H4 (cell line): ENCODE measurements around the gene ILKAP. TPM values are rescaled to one million over a fixed set of nuclear protein-coding genes. Genes with fewer than 3 reads are reported as not detected.
A peak's percentile ranks its signal among the peaks of the same experiment; 100 is the strongest.

Experiments
- DNase-seq: peaks from one replicate; pipeline ENCODE4 v3.0.0-alpha.2; 2015; ENCODE audit warnings: low spot score
- total RNA-seq: library from RNA; depleted of rRNA; stranded (reverse); fragments of >200 nt; shearing (Covaris generic); gene quantifications from 2 replicates; pipeline ENCODE4 v1.2.3, GENCODE V29; 2014; rRNA removed

ILKAP gene, protein sequence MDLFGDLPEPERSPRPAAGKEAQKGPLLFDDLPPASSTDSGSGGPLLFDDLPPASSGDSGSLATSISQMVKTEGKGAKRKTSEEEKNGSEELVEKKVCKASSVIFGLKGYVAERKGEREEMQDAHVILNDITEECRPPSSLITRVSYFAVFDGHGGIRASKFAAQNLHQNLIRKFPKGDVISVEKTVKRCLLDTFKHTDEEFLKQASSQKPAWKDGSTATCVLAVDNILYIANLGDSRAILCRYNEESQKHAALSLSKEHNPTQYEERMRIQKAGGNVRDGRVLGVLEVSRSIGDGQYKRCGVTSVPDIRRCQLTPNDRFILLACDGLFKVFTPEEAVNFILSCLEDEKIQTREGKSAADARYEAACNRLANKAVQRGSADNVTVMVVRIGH
- total RNA-seq = 13.4 and 18.8 TPM in 2 replicates

DNA sequence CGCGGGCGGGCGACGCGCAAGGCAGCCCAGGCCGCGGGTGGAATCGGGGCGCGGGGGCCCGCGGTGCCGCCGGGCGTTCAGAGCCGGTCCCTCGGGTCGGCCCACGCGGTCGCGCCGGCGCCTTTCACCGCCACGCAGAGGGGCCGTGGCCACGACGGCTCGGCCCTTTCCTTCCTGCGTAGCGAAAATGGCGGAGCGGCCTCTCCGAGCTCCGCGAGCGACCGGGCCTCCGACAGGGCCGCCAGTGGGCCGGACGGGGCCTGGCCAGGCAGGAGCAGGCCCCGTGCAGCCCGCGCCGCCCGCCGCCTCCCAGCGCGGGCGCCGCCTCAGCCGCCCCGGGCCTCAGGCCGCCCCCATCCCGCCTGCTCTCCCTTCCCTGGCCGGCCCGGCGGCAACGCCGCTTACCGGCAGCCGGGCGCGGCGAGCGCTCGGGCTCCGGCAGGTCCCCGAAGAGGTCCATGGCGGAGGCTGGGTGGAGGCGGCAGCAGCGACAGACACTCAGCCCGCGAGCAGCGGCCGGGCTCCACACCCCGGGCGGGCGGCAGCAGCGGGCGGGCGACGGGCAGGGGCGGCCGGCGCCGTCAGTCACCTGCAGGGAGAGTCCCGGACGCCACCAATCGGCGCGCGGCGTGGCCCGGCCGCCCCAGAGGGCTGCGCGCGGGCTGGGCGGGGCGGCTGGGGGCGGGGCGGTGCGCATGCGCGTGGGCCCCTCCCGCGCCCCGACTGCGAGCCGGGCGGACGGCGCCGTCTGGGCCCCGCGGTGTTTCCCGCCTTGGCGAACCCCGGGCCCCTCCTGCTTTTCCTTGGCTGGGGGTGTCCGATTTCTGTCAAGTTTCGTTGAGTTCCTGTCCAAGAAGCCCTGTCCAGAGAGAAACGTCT is at the start of gene ILKAP:
Gene ILKAP, minus strand, starts transcription at position 602 of the 879 bp plus-strand sequence. Its CDS starts 142 bp downstream, at position 460.
- DNase-seq = peak; percentile 66

DNA sequence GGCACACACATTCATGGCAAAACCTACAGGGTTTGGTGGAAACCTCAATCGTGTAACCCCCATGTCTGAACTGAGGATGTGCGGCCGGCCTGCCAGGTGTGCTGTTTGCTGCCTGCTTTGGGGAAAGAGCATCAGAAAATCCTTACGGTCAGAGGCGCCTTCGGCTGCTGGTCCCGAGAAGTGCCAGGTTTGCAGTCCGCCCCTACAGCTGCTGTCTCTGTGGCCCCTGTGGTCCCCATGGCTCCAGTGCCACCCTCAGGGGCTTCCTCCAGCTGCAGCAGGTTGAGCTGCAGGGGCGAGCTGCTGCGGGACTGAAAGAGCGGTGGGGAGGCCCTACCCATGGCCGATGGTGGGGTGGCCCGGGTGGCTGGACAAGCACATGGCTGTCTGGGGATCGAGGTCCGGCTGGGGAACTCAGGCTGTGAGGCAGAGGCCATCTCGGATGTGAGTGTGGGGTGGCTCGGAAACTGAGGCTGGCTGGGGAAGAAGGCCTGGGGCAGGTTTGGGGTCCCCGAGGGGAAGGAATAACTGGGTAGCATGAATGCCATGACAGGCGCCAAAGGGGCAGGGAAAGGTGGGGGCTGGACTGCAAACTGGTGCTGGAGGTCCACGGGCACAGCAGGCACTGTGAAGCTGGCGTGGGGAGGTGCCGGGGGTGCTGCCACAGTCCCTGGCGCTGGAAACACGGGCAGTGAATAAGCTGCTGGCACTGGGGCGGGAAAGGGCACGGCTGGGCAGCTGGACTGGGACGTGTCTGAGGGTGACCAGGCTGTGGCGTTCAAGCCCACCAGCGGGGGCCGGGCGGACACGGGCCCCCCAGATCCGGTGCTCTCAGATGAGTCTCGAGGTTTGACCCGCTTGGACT is 49.5 kb upstream of the ILKAP start:
- DNase-seq = no peak

DNA sequence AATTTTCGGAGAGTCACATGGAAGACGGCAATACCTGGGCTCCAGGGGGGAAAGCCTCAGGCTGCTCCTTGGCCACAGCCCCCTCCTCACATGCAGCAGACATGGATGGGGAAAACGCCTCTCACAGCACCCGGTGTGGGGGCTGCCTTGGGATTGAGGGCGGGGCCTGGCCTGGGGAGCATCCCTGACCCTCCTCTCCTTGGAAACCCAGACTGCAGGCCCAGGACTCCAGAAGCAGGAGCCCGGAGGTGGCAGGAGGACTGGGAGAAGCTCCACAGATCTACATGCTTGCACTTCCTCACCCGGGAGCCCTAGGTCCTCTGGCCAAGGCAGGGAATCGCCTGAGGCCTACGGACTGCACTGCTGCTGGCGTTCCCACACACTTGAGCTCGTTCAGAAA is 48.5 kb upstream of the ILKAP start:
- DNase-seq = no peak

DNA sequence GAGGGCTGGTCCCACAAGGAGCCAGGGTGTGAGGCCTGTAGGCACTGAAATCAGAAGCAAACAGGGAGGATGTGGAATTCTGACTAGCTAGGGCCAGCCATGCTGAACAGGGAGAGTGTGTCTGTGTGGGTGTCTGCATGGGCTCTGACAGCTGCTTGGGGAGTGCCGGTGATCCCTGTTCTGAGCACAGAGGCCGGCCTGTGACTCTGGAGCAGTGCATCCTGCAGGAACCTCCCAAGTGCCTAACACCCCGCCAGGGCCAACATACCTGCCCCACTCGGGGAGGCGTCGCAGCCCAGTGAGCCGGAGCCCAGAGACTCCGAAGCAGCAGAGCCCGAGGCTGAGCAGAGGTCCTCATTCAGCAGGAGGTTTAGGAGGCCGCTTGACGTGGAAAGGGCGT is 47.8 kb upstream of the ILKAP start:
- DNase-seq = no peak

DNA sequence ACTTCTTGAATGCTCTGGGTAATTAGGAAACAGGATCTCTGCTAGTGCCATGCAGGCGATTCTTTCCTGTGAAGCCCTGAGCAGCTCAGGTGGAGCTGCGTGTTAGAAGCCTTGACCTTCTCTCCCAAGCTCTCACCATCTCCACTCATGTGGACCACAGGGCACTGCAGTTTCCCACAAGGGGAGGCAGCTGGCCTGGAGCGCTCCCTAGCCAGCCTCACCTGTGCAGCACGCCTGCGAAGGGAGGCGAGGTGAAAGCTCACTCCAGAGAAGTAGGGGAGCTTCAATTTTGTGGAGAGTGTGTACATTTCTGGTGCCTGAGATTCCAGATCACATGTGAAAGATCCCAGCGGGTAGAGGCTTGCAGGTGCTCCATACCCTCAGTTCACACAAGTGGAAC is 47.4 kb upstream of the ILKAP start:
- no peak for DNase-seq

DNA sequence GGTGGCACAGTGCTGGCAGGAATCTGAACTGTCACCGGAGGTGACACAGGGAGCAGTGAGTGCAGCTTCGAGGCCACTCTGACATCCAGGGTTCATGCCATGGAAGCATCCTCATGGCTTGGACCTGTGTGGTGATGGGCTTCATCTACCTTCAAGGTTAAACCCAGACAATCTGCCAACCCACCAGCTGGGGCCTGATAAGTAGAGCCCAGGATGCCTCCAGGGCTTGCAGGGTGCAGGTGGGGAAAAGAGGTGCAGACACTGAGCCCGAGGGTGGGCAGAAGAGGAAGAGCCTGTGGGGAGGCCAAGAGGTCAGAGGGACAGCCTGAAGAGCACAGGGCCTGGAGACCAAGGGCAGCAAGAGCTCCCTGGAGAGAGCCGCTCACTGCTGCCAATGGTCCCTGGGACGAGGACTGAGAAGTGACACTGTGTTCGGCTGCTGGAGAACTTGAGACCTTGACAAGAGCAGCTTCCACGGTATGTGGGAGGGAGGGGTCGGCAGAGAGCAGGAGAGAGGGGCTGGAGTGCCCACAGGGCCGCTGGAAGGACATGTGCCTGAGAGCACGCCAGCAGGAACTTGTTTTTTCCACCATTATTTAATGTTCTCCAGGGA is 44.5 kb upstream of the ILKAP start:
- DNase-seq = no peak

DNA sequence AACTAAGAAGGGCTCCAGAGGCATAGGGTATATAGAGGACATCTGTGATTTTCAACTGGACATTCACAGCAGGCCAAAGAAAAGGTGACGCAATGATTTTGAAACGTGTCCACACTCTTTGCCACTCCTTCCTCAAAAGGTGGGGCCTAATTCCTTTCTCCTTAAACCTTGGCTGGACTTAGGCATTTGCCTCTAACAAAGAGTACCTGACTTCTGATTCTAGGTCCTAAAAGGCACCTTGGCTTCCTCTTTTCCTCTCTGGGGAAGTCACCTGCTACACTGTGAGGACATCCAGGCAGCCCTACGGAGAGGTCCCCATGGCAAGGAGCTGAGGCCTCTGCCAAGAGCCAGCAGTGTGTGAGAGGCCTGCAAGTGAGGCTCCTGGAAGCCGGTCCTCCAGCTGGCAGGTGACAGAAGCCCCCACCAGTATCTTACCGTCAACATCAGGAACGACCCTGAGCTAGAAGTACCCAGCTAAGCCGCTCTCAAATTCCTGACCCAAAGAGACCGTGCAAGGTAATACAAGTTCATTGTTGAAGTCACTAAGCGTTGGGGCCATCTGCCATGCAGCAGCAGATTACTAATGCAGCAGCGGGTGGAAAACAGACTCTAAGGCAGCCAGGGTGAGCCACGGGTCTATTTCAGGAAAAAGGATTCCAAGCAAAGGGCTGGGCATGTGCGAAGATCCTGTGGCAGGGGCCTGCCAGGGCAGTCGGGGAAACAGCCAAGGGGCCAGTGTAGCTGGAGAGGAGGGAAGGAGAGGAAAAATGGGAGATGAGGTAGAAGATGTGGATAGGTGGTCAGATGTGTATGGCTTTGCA is 43.7 kb upstream of the ILKAP start:
- no peak for DNase-seq

DNA sequence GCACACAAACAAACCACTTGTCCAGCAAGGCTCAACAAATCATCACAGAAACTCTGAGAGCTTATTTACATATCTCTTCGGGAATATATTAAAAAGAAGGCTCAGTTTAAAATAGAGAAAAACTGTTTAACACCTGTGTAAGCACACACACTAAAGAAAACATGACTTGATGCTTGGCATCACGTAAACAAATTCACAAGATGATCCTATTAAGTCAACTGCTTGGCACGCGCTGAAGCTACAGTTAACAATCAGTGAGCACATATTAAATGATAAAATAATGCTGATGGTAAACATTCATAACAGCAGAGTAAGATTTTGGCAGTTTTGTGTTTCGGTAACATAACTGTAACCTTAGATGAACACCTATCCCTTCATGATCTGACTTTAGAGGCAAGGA is 40.7 kb upstream of the ILKAP start:
- no peak for DNase-seq

DNA sequence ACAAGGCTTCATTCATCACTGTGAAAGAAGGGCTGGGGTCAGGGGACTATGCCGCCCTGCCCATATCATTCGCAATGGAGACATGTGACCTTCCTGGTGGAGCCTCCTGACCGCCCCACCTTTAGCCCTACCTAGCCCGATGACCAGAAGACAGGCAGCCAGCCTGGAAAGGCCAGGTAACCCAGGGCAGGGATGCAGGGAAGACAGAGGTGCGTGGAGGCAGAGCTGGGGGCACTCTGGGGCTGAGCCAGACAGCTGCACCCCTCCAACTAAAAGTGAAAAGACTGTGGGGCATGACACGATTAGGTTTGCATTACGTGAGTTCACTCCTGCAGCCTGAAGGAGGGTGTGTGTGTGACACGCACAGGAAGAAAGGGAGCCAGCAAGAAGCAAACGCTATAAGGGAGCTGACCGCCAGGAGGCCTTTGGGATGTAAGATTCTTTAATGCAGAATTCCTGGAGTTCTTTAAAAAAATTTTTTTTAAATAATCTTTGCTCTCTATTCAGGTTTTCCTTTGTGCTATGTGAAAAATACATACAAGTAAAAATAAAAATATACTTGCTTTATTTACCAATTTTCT is 40.1 kb upstream of the ILKAP start:
- DNase-seq = no peak

DNA sequence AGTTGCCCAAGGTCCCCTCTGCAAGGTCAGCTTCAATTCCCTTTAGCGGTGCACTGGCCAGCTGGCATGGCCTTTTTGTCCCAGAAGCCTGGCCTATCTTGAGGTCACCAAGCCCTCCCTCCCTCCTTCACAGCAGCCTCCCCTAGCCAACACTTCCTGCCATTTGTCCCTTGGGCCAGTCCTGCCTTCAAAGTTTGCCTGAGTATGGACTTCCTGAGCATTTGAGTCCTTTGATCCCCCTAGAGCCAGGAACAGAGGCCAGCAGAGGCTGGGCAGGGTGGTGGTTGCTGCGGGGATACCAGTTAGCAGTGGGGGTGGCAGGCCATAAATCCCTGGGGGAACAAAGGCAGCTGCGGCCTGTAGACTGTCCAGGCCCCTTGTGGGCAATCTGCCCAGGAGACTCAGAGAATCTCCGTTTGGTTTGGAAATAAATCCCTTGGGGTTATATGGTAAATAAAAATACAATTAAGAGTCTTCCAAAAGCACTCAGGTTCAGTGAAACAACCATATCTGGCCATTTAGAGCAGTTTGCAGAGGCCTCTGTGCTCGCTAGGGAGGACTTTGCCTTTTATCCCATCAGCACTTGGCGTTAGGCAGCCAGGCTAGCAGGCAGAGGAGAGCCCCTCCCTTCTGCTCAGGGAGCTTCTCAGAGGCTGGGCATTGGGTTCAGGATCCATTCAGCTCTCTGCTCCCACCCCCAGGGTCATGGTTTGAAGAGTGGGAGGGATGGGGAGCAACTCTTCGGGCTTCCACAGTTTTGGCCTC is 39.4 kb upstream of the ILKAP start:
- DNase-seq = peak; percentile 43

DNA sequence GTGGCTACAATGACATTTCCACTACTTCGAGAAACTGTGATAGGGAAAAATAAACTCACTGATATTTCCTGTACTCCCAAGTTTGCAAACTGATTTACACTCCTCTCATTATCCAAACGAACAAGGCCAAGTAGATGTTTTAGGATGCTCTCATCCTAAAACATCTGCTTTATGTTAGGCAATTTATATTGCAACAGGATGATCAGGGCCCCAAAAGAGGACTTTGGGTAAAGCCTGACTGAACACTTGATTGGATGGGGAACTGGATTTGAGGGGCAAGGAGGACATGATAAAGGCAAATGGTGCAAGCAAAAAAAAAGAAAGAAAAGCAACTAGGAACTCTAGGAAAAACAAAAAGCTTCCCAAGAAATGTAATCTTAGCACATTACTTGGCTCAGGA is 38.5 kb upstream of the ILKAP start:
- no peak for DNase-seq

DNA sequence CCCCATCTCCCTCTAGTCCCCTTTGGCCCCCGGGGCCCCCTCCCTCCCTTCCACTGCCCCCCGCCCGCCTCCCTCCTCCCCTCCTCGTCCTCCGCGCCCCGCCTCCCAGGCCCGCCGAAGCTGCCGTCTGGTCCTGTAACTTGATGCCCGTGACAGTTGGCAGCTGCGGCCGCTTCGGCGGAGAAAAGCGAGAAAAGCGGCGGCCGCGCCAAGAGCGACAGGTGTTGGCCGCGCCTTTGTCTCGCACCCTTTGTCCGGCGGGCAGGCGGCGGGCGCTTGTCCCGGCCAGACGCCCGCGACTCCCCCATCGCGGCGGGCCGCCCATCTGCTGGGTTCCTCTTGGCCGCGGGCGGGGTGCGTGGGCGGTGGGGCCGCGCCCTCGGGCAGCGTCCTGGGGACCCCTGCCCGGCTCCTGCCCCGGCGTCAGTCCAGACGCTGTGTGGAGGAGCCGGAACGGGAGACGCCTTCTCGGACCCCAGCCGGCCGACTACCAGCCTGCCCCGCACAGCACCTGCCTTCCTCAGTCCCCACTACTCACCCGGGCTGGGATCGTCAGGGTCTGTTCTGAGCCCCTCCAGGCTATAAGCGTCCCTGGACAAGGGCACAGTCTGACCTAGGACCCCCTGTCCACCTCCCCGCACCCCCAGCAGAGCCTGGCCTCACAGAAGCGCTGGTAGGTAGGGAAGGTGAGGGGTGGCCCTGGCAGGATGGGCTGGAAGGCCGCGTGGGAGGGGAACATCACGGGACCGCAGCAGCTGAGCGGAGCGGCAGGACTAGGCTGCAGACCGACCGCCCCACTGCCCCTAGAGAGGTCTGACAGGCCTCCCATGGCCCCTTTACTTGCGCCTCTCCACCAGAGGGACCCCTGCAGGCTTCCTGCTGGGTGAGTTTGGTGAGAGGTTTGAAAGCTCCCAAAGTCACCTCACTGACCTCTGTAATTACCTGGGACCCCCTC is 37.5 kb upstream of the ILKAP start:
- peak; percentile 33 for DNase-seq

DNA sequence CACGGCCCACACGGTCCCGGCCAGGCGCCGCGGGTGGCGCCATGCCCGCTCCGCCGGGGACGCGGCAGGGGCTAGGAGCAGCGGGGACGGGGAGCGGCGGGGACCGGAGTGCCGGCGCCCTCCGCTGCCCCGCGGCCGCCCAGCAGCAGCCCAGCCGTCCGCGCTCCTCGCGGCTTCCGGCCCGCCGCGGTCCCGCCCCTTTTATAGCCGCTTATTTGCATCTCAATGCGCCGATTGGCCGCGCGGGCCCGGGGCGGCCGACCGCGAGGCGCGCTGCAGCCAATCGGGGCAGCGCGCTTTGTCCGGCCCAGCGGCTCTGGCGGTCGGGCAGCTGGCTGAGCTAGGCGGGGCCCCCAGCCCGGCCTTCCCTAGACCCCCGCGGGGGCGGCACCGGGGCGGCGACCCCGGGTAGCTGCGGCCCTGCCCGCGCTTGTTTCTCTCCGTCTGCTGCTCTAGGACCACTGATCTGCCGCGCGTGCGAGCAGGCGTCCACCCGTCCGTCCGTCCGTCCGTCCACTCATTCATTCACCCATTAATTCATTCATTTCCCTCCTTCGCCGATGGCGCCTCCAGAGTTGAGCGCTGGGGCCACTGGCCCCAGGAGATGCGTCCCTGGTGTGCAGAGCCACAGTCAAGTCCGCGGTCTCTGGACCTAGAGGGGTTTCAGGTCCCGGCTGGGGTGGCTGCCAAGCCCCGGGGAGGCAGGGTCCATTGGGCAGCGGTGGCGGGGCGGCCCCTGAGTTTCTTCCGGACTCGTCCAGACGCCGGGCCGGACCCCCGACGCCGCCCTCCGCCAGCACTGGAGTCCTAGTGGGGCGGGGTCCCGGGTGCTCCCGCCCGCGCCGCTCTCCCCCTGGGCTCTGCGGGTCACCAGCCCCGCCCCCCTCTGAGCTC is 36.6 kb upstream of the ILKAP start, which contains the start of gene HES6:
Gene HES6, minus strand, starts transcription at position 176 of the 894 bp plus-strand sequence. Its CDS starts 133 bp downstream, at position 43.
- peak; percentile 81 for DNase-seq

DNA sequence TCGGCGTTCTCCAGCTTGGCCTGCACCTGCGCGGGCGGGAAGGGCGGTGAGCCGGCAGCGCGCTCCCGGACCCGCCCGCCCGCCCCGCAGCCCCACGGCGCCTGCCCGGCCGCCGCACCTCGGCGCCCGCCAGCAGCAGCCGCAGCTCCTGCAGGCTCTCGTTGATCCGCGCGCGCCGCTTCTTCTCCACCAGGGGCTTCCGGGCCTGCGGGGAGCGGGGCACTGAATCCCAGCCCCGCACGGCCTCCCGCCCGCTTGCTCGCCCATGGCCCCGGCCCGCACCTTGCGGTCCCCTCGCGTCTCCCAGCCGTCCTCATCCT is 36.0 kb upstream of the ILKAP start:
- DNase-seq = no peak

DNA sequence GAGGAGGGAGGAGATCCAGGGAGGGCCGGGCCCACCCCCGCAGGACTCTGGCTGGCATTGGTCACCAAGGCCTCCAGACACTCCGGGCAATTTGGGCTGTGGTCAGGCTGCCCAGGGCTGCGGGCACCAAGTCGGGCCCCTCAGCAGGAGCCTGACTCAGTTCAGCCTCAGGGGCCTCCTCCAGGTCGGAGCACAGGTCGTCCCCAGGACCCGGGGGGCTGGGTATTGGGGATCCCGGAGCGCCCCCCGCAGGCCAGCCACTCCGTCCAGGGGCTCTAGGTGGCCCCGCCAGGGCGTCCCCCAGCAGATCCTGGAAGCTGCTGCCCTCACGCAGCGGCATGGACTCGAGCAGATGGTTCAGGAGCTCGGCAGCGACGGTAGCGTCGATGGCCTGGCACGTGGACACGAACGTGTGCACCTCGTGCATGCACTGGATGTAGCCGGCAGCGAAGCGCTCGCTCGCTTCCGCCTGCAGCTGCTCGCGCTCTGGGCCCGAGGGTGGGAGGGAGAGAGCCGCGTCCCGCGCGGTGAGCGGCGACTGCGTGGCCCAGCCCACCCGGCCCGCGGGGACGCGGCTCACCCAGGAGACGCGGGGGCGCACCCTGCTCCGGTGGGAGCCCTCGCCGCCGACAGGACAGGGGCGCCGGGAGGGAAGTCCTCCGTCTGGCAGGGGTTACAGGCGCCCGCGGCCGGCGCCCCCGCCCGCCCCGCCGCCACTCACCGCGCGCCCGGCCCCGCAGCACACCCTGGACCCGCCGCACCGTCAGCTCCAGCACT is 35.5 kb upstream of the ILKAP start:
- DNase-seq = no peak

DNA sequence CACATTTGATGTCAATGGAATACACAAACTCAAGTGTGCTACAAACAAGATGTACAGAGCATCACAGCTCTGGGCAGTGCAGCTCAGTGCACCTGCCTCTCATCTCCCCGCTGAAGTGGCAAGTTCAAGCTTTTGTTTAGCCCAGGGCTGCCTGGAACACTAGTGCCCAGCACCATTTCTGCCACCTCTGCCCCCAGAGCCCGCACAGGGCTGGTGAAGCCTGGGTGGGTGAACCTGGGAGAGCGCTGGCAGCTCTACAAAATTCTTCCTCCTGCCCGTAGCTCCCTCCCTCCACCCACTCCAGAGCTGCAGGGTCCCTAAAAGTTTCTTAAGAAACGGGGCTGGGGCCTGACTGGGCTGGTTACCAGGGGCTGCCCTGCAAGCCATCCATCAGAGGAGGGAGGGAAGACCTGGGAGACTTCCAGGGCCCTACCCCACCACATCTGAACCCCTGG is 34.8 kb upstream of the ILKAP start:
- no peak for DNase-seq
